HepG2 (cell line): Measurements from ENCODE around the gene DNAAF9. TPM values are rescaled to one million over a fixed set of nuclear protein-coding genes. Genes with fewer than 3 reads are reported as not detected.
A peak's percentile ranks its signal among the peaks of the same experiment; 100 is the strongest.

Experiments used
- CBX1 ChIP-seq: IDR thresholded peaks from one replicate; pipeline ENCODE4 v1.6.1; 2016; ENCODE audit warnings: antibody characterized with exemption, low read depth
- FOSL1 ChIP-seq: sonication (generic); formaldehyde crosslinking; IDR thresholded peaks from 2 replicates; pipeline ENCODE4 v1.9.0; 2021; ENCODE audit warnings: missing genetic modification reagents, borderline replicate concordance
- FOSL2 ChIP-seq: sonication (generic); formaldehyde crosslinking; IDR thresholded peaks from 2 replicates; pipeline ENCODE4 v1.4.0; 2020; ENCODE audit warnings: missing genetic modification reagents
- GPN1 ChIP-seq: sonication (generic); formaldehyde crosslinking; IDR thresholded peaks from 2 replicates; pipeline ENCODE4 v1.5.1; 2020; ENCODE audit warnings: missing genetic modification reagents, borderline replicate concordance
- HNRNPLL ChIP-seq: fragments of 200-400 bp; formaldehyde crosslinking; IDR thresholded peaks from 2 replicates; pipeline ENCODE4 v1.6.1; 2017; ENCODE audit warnings: mild to moderate bottlenecking, low read depth, low read length; ENCODE audit not compliant: poor library complexity, severe bottlenecking
- KDM2A ChIP-seq: sonication (generic); formaldehyde crosslinking; IDR thresholded peaks from 2 replicates; pipeline ENCODE4 v1.4.0; 2020; ENCODE audit warnings: low read depth, missing genetic modification reagents, borderline replicate concordance
- NFYB ChIP-seq: sonication (generic); formaldehyde crosslinking; IDR thresholded peaks from 2 replicates; pipeline ENCODE4 v1.4.0; 2020; ENCODE audit warnings: missing genetic modification reagents
- PHB2 ChIP-seq: fragments of 450-650 bp; IDR thresholded peaks from 2 replicates; pipeline ENCODE4 v1.6.1; 2018; ENCODE audit not compliant: partially characterized antibody
- SMC3 ChIP-seq: IDR thresholded peaks from 2 replicates; pipeline ENCODE4 v1.6.1; 2011; ENCODE audit warnings: low read length, improper control_type of control experiment
- TOPORS ChIP-seq: sonication (generic); formaldehyde crosslinking; IDR thresholded peaks from 2 replicates; pipeline ENCODE4 v1.8.0; 2023; ENCODE audit warnings: mild to moderate bottlenecking, missing genetic modification reagents
- YEATS4 ChIP-seq: sonication (generic); formaldehyde crosslinking; IDR thresholded peaks from 2 replicates; pipeline ENCODE4 v1.4.0; 2020; ENCODE audit warnings: missing genetic modification reagents, borderline replicate concordance
- ZFX ChIP-seq: sonication (generic); formaldehyde crosslinking; IDR thresholded peaks from 2 replicates; pipeline ENCODE4 v1.4.0; 2020; ENCODE audit warnings: mild to moderate bottlenecking, low read depth, missing genetic modification reagents, moderate library complexity
- ZNF143 ChIP-seq: sonication (generic); formaldehyde crosslinking; IDR thresholded peaks from 2 replicates; pipeline ENCODE4 v1.4.0; 2020; ENCODE audit warnings: missing genetic modification reagents
- ZNF225 ChIP-seq: sonication (generic); formaldehyde crosslinking; IDR thresholded peaks from 2 replicates; pipeline ENCODE4 v1.4.0; 2020; ENCODE audit warnings: mild to moderate bottlenecking, missing genetic modification reagents
- ZNF230 ChIP-seq: sonication (generic); formaldehyde crosslinking; IDR thresholded peaks from 2 replicates; pipeline ENCODE4 v1.4.0; 2020; ENCODE audit warnings: mild to moderate bottlenecking, missing genetic modification reagents
- ZNF557 ChIP-seq: sonication (generic); formaldehyde crosslinking; IDR thresholded peaks from 2 replicates; pipeline ENCODE4 v1.4.0; 2020; ENCODE audit warnings: missing genetic modification reagents
- ZNF879 ChIP-seq: sonication (generic); formaldehyde crosslinking; IDR thresholded peaks from 2 replicates; pipeline ENCODE4 v1.8.1; 2023; ENCODE audit warnings: missing genetic modification reagents
- polyA plus RNA-seq, 8 experiments: library from polyadenylated mRNA; depleted of rRNA in 3 of 8; stranded (reverse) in 7 of 8; unstranded in 1 of 8; fragments of >200 nt; fragmentation: Illumina TruSeq in 4 of 8; extraction: Trizol in 4 of 8; gene quantifications; 2 replicates each; pipeline versions ENCODE4 v1.2.1 to v1.2.3, GENCODE V29; 2011 to 2016; ENCODE audit warnings: low read depth in 4 of 8, missing spikeins in 1 of 8, mixed read lengths in 1 of 8; ENCODE audit not compliant: insufficient read depth in 1 of 8
- total RNA-seq, 5 experiments: library from RNA; depleted of rRNA; stranded (reverse); fragments of >200 nt; fragmentation: Illumina TruSeq; extraction: Trizol; gene quantifications; 2 replicates each; pipeline ENCODE4 v1.2.3, GENCODE V29; 2016; ENCODE audit warnings: low read depth in 1 of 5
- TF ChIP-seq, protein P1 (sequence below): sonication (generic); formaldehyde crosslinking; IDR thresholded peaks from 2 replicates; pipeline ENCODE4 v1.4.0; 2020; ENCODE audit warnings: mild to moderate bottlenecking, missing genetic modification reagents
- TF ChIP-seq, protein P2 (sequence below): conservative IDR thresholded peaks from 2 replicates; pipeline ENCODE4 v1.6.1; 2018; ENCODE audit warnings: missing genetic modification reagents
- TF ChIP-seq, protein P3 (sequence below): sonication (generic); formaldehyde crosslinking; IDR thresholded peaks from 2 replicates; pipeline ENCODE4 v1.4.0; 2020; ENCODE audit warnings: missing genetic modification reagents
- TF ChIP-seq, protein P4 (sequence below): sonication (generic); formaldehyde crosslinking; IDR thresholded peaks from 2 replicates; pipeline ENCODE4 v1.4.0; 2020; ENCODE audit warnings: missing genetic modification reagents, borderline replicate concordance
- TF ChIP-seq, protein P5 (sequence below): sonication (generic); formaldehyde crosslinking; IDR thresholded peaks from 2 replicates; pipeline ENCODE4 v1.4.0; 2020; ENCODE audit warnings: missing genetic modification reagents, low read depth, mild to moderate bottlenecking, borderline replicate concordance

The DNAAF9 gene
- total and polyA plus RNA-seq, 2 of the 13 experiments (the other 11 are each of a cell fraction or from before 2014, with no cell fraction given), result 10.5 to 14.9 TPM

DNA sequence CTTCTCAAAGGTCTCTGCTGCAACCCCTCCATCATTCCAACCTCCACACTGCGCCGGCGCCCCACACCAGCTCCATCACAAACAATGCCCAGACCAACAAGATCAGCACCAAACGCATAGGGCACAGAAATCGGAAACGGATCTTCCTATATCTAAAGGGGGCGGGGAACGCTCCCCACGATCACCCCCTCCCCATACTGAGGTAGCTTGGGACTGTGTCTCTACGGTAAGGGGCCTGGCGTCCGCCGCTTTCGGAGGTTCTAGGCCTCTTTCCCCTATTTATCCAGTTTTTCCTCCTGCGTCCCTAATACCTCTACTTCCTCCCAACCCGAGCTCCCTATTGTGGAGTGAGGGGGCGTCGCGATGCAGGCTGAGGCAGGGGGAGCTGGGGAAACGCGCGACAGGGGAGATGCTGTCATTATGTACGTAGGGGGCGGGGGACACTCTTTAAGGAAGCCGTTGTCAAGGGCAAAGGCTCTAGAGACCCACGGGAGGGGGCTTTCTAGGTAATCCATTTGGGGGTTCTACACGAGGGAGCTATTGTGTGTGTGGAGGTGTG is 909 bp downstream of the DNAAF9 start (continued):
- TF ChIP-seq ZFX (CRISPR knock-in tag), result peak; percentile 3; the same call in 1 of the 2 replicates
- no peak for TF ChIP-seq ZNF143 (CRISPR knock-in tag)
- TF ChIP-seq, protein P1, sequence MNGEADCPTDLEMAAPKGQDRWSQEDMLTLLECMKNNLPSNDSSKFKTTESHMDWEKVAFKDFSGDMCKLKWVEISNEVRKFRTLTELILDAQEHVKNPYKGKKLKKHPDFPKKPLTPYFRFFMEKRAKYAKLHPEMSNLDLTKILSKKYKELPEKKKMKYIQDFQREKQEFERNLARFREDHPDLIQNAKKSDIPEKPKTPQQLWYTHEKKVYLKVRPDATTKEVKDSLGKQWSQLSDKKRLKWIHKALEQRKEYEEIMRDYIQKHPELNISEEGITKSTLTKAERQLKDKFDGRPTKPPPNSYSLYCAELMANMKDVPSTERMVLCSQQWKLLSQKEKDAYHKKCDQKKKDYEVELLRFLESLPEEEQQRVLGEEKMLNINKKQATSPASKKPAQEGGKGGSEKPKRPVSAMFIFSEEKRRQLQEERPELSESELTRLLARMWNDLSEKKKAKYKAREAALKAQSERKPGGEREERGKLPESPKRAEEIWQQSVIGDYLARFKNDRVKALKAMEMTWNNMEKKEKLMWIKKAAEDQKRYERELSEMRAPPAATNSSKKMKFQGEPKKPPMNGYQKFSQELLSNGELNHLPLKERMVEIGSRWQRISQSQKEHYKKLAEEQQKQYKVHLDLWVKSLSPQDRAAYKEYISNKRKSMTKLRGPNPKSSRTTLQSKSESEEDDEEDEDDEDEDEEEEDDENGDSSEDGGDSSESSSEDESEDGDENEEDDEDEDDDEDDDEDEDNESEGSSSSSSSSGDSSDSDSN (CRISPR knock-in tag), result no peak
- no peak for TF ChIP-seq ZNF230 (CRISPR knock-in tag)
- TF ChIP-seq ZNF225 (CRISPR knock-in tag), result 0 out of 2 replicates have a peak, but pooled peaks have one; percentile 33
- TF ChIP-seq, protein P2, sequence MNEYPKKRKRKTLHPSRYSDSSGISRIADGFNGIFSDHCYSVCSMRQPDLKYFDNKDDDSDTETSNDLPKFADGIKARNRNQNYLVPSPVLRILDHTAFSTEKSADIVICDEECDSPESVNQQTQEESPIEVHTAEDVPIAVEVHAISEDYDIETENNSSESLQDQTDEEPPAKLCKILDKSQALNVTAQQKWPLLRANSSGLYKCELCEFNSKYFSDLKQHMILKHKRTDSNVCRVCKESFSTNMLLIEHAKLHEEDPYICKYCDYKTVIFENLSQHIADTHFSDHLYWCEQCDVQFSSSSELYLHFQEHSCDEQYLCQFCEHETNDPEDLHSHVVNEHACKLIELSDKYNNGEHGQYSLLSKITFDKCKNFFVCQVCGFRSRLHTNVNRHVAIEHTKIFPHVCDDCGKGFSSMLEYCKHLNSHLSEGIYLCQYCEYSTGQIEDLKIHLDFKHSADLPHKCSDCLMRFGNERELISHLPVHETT (CRISPR knock-in tag), result no peak; the same call in 1 of the 2 replicates
- TF ChIP-seq, protein P3, sequence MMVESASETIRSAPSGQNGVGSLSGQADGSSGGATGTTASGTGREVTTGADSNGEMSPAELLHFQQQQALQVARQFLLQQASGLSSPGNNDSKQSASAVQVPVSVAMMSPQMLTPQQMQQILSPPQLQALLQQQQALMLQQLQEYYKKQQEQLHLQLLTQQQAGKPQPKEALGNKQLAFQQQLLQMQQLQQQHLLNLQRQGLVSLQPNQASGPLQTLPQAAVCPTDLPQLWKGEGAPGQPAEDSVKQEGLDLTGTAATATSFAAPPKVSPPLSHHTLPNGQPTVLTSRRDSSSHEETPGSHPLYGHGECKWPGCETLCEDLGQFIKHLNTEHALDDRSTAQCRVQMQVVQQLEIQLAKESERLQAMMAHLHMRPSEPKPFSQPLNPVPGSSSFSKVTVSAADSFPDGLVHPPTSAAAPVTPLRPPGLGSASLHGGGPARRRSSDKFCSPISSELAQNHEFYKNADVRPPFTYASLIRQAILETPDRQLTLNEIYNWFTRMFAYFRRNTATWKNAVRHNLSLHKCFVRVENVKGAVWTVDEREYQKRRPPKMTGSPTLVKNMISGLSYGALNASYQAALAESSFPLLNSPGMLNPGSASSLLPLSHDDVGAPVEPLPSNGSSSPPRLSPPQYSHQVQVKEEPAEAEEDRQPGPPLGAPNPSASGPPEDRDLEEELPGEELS (CRISPR knock-in tag), result 0 out of 2 replicates have a peak, but pooled peaks have one; percentile 9
- no peak for TF ChIP-seq NFYB (CRISPR knock-in tag)
- TF ChIP-seq CBX1, result no peak
- TF ChIP-seq PHB2, result no peak
- peak; percentile 1 for TF ChIP-seq HNRNPLL
- no peak for TF ChIP-seq GPN1
- no peak for TF ChIP-seq FOSL1 (CRISPR knock-in tag)
- no peak for TF ChIP-seq ZNF557
- no peak for TF ChIP-seq YEATS4 (CRISPR knock-in tag)
- no peak for TF ChIP-seq KDM2A
- TF ChIP-seq FOSL2, result no peak
- TF ChIP-seq SMC3, result no peak
- TF ChIP-seq, protein P4, sequence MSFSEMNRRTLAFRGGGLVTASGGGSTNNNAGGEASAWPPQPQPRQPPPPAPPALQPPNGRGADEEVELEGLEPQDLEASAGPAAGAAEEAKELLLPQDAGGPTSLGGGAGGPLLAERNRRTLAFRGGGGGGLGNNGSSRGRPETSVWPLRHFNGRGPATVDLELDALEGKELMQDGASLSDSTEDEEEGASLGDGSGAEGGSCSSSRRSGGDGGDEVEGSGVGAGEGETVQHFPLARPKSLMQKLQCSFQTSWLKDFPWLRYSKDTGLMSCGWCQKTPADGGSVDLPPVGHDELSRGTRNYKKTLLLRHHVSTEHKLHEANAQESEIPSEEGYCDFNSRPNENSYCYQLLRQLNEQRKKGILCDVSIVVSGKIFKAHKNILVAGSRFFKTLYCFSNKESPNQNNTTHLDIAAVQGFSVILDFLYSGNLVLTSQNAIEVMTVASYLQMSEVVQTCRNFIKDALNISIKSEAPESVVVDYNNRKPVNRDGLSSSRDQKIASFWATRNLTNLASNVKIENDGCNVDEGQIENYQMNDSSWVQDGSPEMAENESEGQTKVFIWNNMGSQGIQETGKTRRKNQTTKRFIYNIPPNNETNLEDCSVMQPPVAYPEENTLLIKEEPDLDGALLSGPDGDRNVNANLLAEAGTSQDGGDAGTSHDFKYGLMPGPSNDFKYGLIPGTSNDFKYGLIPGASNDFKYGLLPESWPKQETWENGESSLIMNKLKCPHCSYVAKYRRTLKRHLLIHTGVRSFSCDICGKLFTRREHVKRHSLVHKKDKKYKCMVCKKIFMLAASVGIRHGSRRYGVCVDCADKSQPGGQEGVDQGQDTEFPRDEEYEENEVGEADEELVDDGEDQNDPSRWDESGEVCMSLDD (CRISPR knock-in tag), result no peak
- TF ChIP-seq TOPORS (CRISPR knock-in tag), result no peak
- TF ChIP-seq, protein P5, sequence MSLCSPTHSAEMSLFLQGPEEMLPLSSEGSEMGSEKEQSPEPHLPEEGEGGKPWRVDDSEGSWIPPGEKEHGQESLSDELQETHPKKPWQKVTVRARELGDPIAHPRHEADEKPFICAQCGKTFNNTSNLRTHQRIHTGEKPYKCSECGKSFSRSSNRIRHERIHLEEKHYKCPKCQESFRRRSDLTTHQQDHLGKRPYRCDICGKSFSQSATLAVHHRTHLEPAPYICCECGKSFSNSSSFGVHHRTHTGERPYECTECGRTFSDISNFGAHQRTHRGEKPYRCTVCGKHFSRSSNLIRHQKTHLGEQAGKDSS (CRISPR knock-in tag), result no peak
- no peak for TF ChIP-seq ZNF879 (CRISPR knock-in tag)
